KOPT-K1 (cell line): Measurements from ENCODE around the gene CBR3.

Source experiments
- H3K27ac ChIP-seq: fragments of 200-600 bp; sonication (generic); 2 replicates; pipeline ENCODE4 v1.5.1; 2016; ENCODE audit warnings: antibody characterized with exemption, mild to moderate bottlenecking, low read depth, low read length; ENCODE audit not compliant: poor library complexity, severe bottlenecking
- H3K36me3 ChIP-seq: fragments of 200-600 bp; sonication (generic); 2 replicates; pipeline ENCODE4 v1.5.1; 2017; ENCODE audit warnings: antibody characterized with exemption, mild to moderate bottlenecking, low read length, moderate library complexity; ENCODE audit not compliant: insufficient read depth
- H3K9me3 ChIP-seq: fragments of 200-600 bp; sonication (generic); 2 replicates; pipeline ENCODE4 v1.5.1; 2017; ENCODE audit warnings: antibody characterized with exemption, low read length, mild to moderate bottlenecking; ENCODE audit not compliant: insufficient read depth, poor library complexity, severe bottlenecking

The CBR3 gene

DNA sequence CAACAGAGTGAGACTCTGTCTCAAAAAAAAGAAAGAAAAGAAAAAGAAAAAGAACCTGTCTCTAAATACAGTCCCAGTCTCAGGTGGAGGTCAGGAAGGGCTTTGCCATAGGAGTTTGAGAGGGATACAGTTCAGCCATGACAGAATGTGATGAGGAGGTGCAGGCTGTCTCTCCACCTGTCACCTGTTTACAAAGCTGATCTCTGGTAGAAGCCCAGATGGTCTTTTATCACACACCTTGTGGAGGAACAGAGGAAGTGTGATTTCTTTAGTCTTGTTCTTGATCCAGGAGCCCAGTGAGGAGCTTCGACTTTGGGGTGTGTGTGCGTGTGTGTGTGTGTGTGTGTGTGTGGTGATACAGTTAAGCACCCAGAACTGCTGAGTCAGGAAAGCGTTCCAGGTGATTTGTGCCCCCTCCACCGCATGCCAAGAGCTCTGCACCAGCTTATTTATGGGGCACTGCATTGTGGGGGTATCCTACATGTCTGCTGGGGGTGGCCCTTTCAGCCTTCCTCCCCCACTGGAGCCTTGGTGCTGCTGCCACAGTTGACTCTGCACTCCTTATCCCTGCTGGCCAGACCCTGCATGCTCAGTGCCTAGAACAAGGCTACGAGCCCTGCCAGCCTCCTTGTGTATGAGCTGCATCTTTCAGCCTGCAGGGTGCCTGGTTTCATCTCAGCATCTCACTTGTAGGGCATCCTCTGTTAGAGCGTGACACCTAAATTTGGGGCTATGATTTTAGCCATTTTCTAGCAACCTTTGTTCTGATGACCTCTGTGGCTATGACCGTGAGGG, 41.1 kb downstream of the CBR3 start:
- no peaks in the 10 kb centered on the region for H3K9me3 ChIP-seq
- H3K36me3 ChIP-seq, result no peaks in the 10 kb centered on the region
- H3K27ac ChIP-seq, result no peak overlapping the region

DNA sequence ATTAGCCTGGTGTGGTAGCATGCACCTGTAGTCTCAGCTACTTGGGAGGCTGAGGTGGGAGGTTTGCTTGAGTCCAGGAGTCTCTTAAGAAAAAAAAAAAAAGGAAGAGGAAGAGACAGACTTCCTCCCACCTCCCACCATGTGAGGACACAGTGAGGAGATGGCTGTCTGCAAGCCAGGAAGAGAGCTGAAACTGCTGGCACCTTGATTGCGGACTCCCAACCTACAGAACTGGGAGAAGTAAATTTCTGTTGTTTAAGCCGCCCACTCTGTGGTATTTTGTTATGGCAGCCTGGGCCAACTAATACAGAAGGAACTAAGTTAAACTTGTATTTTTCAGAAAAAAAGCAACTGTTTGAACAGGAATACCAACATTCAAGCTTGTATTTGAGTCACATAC, 43.5 kb downstream of the CBR3 start:
- H3K9me3 ChIP-seq, result no peaks in the 10 kb centered on the region
- H3K27ac ChIP-seq, result no peak overlapping the region
- no peaks in the 10 kb centered on the region for H3K36me3 ChIP-seq

DNA sequence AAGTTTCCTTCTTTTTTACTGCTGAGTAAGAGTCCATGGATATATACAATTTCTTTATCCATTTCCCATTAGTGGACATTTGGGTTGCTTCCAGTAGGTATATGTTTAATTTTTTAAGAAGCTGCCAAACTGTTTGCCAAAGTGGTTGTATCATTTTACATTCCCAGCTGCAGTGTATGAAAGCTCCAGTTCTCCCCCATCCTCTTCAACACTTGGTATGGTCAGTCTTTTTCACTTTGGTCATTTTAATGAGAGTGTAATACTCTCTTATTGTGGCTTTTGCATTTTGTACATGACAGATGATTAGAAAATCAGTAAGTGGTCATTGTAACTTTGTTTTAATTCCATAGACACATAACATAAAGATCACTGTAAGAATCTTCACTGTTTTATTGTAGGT, 44.3 kb downstream of the CBR3 start:
- no peak overlapping the region for H3K27ac ChIP-seq
- H3K9me3 ChIP-seq, result no peaks in the 10 kb centered on the region
- H3K36me3 ChIP-seq, result no peaks in the 10 kb centered on the region

DNA sequence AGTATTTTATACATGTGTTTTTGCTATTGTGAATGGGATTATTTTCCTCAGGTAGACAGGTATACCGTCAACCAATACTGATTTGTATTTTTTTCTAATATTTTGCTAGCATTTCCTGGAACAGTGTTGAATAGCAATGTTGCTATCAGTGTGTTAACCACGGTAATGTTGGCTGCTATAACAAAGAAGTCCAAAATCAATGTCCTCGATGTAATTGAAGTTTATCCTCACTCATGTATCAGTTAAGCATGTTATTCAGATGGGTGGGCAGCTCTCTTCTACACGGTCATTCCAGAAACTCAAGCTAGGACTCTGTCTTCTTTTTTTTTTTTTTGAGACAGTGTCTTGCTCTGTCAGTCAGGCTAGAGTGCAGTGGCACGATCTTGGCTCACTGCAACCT, 46.1 kb downstream of the CBR3 start:
- Histone ChIP-seq H3K27ac (no peak overlapping the region), H3K9me3 (no peaks in the 10 kb centered on the region), H3K36me3 (no peaks in the 10 kb centered on the region)

DNA sequence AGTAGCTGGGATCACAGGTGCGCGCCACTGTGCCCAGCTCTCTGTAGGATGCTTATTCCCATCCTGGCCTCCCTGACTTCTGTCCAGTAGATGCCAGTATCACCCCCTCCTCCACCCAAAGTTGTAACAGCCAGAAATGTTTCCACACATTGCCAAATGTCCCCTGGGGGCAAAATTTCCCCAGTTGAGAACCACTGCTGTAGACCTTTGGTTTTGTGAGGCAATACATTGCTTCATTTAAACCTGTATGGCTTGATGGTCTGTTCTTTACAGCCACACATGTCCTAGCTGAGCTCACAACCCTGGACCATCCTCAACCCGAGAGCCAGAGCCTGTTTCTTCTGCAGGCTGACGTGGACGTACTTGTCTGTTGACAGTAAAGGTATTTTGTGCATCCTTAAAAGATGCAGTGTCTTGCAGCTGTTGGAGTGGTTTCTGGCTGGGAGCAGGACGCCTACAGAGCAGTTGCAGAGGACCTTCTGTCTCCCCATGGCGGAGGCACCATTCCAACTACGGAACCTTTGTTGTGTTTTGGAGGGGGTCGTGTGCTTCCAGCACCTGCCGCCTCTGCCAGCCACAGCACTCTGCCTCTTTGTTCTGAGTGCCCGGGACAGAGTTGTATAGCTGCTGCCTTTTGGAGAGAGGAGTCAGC, 48.4 kb downstream of the CBR3 start:
- Histone ChIP-seq H3K27ac (no peak overlapping the region), H3K9me3 (no peaks in the 10 kb centered on the region), H3K36me3 (peaks cover 3% of the 10 kb centered on the region; the same call in 1 of the 2 replicates)

DNA sequence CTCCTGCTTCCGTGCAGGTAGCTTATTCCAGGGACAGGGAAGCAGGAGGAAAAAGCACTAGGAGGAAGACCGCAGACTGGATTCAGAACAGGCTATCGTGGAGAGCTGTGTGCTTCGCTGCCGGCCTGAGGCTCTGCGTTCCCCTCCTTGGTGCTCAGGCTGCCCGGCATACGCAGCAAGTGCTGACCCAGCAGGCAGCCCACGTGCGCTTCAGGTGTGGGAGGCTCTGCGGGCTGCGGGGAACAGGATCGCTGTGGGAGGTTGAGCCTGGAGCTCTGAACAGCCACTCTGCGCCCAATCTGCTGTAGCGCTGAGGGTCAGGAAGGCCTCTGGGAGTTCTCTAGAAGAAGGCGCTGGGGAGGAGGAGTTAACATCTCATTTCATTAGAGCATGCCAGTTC, 49.7 kb downstream of the CBR3 start:
- Histone ChIP-seq H3K36me3 (peaks cover 6% of the 10 kb centered on the region; the same call in 1 of the 2 replicates), H3K9me3 (no peaks in the 10 kb centered on the region), H3K27ac (no peak overlapping the region)

DNA sequence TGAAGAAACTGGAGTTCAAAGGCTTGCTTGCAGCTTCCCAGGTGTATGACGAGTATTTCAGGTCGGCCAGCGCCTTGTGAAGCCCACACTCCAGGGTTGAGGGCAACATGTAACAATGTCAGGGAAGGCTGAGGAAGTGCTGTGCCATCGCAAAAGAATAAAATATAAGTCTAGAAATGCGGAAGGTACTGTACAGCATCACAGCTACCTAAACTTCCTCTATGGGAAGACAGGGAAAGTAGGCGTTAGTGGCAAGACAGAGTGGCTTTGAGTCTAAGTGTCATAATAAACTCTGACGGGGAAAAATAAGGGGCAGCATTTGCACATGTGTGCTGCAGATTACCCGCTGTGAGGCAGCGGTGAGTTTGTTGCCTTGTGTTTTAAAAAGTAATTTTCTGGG, 50.6 kb downstream of the CBR3 start:
- Histone ChIP-seq H3K27ac (no peak overlapping the region), H3K9me3 (no peaks in the 10 kb centered on the region), H3K36me3 (peaks cover 6% of the 10 kb centered on the region; the same call in 1 of the 2 replicates)

DNA sequence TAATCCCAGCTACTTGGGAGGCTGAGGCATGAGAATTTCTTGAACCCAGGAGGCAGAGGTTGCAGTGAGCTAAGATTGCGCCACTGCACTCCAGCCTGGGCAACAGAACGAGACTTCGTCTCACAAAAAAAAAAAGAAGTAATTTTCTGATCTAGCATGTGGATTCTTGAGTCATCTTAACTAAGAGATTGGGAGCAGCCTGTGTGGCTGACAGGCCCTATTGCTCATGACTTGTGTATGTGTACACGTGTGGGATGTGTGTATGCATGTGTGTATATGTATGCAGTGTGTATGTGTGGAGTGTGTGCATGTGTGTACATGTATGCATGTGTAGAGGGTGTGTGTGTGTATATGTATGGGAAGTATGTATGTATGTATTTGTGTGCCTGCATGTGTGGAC, 51.2 kb downstream of the CBR3 start:
- H3K36me3 ChIP-seq, result peaks cover 6% of the 10 kb centered on the region; the same call in 1 of the 2 replicates
- no peak overlapping the region for H3K27ac ChIP-seq
- H3K9me3 ChIP-seq, result no peaks in the 10 kb centered on the region

DNA sequence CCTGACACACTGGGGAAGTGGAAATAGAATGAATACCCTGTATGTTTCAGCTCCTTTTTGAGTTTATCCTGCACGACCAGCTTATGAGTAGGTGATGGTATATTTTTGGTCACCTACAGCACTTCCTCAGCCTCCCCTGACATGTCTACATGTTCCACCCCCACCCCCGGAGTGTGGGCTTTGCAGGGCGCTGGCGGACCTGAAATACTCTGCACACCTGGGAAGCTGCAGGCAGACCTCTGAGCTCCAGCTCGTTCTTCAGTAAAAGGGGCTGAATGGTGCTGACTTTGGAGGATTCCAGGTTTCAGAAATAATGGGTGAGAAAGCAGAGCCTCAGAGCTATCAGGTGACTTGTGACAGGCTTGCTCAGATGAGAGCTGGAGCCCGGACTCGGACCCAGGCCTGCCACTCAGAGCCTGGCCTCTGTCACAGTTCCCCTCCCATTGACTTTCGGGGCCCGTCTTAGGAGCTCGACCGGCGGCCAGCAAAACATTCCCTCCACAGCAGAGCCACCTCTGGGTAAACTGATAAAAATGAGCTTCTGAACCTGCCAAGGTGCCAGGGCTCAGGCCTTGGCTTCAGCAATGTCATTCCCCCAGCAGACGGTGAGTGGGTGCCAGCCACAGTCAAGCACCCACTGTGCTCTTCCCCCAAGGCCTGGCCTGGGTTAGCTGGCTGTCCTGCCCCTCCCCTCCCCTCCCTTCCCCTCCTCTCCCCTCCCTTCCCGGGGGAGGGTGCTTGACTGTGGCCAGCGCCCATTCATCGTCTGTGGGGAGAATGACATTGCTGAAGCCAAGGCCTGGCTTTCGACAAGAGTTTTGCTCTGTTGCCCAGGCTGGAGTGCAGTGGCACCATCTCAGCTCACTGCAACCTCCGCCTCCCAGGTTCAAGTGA, 51.9 kb downstream of the CBR3 start:
- Histone ChIP-seq H3K27ac (no peak overlapping the region), H3K9me3 (no peaks in the 10 kb centered on the region), H3K36me3 (peaks cover 6% of the 10 kb centered on the region; the same call in 1 of the 2 replicates)

DNA sequence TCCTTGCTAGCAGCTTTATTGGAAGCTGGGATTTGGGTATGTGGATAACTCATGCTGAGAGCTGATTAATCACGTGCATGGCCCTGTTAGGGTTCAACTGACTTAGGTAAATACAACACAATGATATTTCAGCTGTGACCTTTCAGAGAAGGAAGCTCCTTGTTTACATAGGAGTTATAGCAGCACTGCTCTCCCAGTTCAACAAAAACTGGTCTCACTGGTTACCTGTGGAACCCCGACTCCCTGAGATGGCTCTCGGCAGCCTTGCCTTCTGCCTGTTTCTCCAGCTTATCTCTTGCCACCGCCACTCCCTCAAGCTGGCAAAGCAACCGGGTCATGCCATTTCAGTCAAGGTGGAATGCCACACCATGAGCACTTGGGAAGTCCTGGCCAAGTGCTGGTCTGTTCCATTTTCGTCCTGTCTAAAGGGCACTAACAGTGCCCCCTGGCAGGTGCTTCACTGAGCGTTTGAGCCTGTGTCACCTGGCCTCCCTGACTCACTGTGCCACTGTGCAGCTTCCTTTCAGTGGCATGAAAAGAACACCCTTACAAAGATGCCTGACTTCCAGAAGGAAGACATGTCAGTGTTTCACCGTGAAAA, 53.3 kb downstream of the CBR3 start:
- Histone ChIP-seq H3K27ac (no peak overlapping the region), H3K9me3 (no peaks in the 10 kb centered on the region)

DNA sequence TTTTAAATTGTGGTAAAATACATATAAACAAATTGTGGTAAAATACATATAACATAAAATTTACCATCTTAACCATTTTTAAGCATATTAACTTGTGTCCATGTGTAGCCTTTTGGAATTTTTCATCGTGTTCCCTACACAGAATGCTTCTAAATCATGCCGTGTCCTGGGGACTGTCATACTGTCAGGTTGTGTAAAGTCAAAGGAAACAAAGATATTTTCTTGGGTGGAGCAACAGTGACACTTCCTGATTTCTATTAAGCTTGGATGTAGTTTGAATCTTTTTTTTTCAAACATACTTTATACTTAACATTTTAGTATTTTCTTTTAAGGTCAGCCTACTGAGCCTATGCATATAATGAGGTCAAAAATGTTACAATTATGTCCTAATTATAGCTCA, 54.1 kb downstream of the CBR3 start:
- peaks cover 6% of the 10 kb centered on the region; the same call in 1 of the 2 replicates for H3K36me3 ChIP-seq
- H3K27ac ChIP-seq, result no peak overlapping the region
- H3K9me3 ChIP-seq, result no peaks in the 10 kb centered on the region

More for the DNA sequence above, 53.3 kb downstream of the CBR3 start:
- H3K36me3 ChIP-seq, result peaks cover 6% of the 10 kb centered on the region; the same call in 1 of the 2 replicates

DNA sequence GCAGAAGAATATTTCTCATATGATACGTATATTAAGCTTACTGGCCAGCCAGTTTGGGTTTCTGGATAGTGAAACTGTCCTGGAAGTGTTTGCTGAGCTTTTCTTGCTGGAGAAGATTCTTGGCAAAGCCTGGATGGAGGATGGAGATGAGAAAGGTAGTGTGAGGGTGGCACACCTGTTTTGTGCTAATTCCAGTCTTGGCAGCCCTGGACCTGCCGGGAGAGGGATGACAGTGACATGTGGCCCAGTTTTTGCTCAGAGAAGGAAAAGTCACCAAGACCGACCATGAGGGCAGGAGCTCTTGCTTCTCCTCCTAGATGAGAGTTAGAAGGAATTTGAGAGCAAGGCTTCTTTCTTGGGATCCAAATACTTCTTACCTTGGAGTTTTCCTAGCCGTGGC, 55.9 kb downstream of the CBR3 start:
- Histone ChIP-seq H3K27ac (no peak overlapping the region), H3K9me3 (no peaks in the 10 kb centered on the region), H3K36me3 (peaks cover 6% of the 10 kb centered on the region; the same call in 1 of the 2 replicates)

DNA sequence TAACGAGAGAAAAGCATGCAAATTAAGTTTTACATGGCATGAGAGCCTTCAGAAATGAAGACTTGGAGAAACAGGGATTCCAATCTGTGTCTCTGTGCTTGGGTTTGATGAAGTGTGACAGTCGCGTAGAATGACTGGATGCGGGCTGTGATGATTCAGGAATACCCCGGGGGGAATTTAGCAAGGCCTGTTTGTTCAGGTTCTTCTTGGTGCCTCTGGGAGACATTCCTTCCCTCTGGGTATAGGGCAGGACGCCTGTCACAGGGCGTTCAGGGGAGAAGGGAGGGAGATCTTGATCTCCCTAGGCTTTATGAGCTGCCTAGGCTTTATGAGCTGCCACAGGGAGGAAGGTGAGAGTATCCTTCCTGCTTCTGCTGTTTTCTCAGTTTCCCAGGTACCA, 58.3 kb downstream of the CBR3 start:
- Histone ChIP-seq H3K36me3 (peaks cover 4% of the 10 kb centered on the region; the same call in 1 of the 2 replicates), H3K27ac (no peak overlapping the region), H3K9me3 (no peaks in the 10 kb centered on the region)

DNA sequence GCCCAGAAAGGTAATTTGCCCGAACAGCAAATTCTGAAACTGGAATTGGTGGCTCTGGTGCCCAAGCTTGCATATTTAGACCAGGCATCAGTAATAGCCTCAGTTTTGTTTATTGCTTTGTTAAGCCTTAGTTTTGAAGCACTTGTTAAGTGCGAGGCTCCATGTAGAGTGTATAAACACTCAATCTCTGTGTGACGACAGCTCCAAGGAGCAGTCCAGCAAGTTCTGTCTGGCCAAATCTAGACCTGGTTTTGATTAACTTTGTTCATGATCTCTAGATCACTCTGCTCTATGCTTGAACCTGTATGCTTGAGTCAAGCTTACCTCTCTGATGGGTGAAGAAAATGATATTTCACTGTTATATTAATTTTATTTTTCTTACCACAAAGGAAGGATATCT, 59.1 kb downstream of the CBR3 start:
- H3K36me3 ChIP-seq, result no peaks in the 10 kb centered on the region
- no peak overlapping the region for H3K27ac ChIP-seq
- no peaks in the 10 kb centered on the region for H3K9me3 ChIP-seq

DNA sequence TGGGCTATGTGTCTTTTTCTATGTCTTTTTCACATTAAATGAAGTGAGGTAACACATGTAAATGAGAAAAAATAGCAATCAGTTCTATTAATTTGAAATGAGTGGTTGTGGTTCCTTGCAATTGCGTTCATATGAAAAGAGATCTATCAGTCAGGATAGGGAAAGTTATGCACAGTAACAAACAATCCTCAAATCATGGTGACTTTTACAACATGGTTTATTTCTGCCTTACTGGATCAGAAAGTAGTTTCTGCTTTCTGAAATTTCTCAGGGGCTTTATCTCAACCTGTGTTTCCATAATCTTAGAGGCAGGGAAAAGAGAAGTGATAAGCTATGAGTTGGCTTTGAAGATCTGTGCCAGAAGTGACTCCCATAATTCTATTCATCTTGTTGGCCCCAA, 60.7 kb downstream of the CBR3 start:
- H3K27ac ChIP-seq, result no peak overlapping the region
- no peaks in the 10 kb centered on the region for H3K9me3 ChIP-seq
- no peaks in the 10 kb centered on the region for H3K36me3 ChIP-seq
